GM12892 (cell line): ENCODE results near the gene SPTB.

Experiments used
- POLR2A ChIP-seq: IDR thresholded peaks from 2 replicates; pipeline ENCODE4 v1.6.1; 2011; ENCODE audit warnings: low read depth, low read length, control low read depth
- POLR2AphosphoS5 ChIP-seq: IDR thresholded peaks from 2 replicates; pipeline ENCODE4 v1.6.1; 2011; ENCODE audit warnings: low read depth, low read length, control low read depth
- TAF1 ChIP-seq: IDR thresholded peaks from 2 replicates; pipeline ENCODE4 v1.6.1; 2011; ENCODE audit warnings: low read depth, mild to moderate bottlenecking, control low read depth, low read length, borderline replicate concordance

GRCh38 chr14:64856529-64857445, 22.9 kb downstream of the SPTB start:
- TF ChIP-seq POLR2AphosphoS5 (no peak), TAF1 (no peak), POLR2A (no peak)
